ENCODE results near the gene AREL1. TPM values are rescaled to one million over a fixed set of nuclear protein-coding genes. Genes with fewer than 3 reads are reported as not detected.
A peak's percentile ranks its signal among the peaks of the same experiment; 100 is the strongest.

The AREL1 gene
- total RNA-seq, 1 donor from 2014 or later = 21.8 TPM

- DNase-seq (ENCODE audit: low read depth in 2 of 2) = no peak
Observed at GRCh38 chr14:74698465-74698864, 14.4 kb downstream of the AREL1 start.

GRCh38 chr14:74697976-74698375, 14.9 kb downstream of the AREL1 start:
- DNase-seq (ENCODE audit: low read depth in 2 of 2) = no peak

- DNase-seq (ENCODE audit: low read depth in 2 of 2) = no peak
Observed at GRCh38 chr14:74697543-74697942, 15.3 kb downstream of the AREL1 start.

GRCh38 chr14:74697011-74697410, 15.9 kb downstream of the AREL1 start:
- DNase-seq (ENCODE audit: low read depth in 2 of 2) = no peak

GRCh38 chr14:74695406-74695805, 17.5 kb downstream of the AREL1 start:
- no peak for DNase-seq (ENCODE audit: low read depth in 2 of 2)

DNA sequence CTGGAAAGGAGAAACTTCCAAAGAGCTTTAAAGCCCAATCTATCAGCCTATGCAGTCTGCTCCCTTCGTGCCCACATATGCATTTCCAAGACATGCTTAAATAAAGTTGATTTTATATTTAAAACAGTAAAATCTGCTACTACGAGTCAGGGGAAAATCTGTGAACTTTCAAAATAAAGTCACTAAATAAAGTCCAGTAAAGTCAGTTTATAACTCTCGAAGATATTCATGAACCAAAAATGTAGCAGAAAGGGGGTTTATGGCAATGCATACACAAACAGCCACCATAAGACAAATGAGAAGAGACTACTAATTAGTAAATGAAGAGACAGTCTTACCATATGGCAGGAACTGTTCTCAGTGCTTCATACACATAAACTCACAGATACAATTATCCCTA, 19.7 kb downstream of the AREL1 start:
- DNase-seq (ENCODE audit: low read depth in 2 of 2) = no peak

GRCh38 chr14:74691456-74691855, 21.4 kb downstream of the AREL1 start:
- no peak for DNase-seq (ENCODE audit: low read depth in 2 of 2)

GRCh38 chr14:74685921-74686678, 26.8 kb downstream of the AREL1 start:
- DNase-seq (ENCODE audit: low read depth in 2 of 2) = no peak

DNA sequence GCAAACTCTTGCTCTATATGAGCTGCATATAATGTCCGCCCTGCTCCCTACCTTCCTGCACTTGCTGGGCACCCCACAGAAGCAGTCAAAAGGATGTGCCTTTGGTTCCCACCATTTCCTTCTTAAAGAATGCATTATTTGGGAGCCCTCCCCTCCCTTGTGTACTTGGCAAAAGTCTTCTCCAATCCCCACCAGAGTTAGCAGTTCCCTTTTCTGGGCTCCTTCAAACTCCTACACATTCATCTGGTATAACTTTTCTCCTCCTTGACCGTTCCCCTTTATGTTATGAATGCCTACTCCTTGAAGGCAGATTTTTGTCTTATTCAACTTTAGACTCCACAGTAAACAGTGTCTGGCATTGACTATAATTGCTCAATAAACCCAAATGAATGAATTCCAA, 27.8 kb downstream of the AREL1 start:
- no peak for DNase-seq (ENCODE audit: low read depth in 2 of 2)

DNA sequence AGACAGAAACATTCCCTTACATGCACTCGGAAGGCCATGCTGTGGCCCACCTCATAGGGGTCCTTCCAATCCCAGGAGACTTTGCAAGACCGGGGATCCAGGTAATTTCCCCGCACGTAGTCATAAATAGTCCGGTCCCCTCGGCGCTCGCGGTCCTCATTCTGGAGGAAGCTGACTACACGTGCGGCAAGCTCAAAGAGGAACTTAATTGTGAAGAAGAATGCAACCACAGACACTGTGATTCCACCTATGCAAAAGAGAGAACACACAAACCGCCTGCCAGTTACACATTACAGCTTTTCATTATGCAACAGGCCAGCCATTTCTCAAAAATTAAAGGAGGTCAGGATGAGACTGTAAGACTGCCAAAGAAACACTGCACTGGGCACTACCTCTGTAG, 28.4 kb downstream of the AREL1 start:
- no peak for DNase-seq (ENCODE audit: low read depth in 2 of 2)

DNA sequence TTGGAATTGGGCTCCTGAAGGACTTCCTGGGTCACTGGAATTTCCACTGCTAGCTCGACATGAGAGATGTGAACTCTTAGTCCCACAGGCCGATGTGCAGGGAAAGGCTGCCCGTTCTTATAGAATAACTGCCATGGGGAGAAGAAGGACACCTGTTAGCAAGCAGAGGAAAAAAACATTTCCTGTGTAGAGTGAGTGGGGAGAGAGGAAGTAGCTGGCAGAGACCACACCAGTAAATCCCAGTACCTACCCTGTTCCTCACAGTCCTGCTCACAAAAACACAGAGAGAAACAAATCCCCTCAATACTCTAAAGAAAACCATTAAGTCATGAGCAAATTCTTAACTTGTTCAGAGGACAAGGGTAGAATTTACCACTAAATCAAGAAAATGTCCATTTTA, 29.5 kb downstream of the AREL1 start:
- DNase-seq (ENCODE audit: low read depth in 2 of 2) = peak in 1 of 2 donors; percentile 63

DNA sequence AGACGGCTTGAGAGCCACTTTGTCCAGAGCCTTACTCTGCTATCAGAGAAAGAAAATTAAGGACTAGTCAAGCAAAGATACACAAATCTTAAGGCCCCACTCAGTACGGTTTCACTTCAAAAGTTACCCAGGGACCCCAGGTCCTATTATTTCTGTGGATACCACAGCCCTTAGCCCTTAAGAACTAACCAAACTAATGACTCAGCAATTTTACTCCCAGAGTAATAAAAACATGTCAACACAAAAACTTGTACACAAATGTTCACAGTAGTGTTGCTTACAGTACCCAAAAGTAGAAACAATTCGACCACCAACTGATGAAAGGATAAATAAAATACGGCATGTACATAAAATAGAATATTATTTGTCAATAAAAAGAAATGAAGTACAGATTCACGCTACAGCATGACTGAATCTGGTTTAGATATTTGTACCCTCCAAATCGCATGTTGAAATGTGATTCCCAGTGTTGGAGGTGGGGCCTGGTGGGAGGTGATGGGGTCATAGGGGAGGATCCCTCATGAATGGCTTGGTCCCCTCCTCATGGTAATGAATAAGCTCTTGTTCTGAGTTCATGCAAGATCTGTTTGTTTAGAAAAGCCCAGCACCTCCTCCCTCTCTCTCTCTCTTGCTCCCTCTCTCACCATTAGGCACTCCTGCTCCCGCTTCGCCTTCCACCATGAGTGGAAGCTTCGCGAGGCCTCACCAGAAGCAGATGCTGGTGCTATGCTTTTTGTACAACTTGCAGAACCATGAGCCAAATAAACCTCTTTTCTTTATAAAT, 30.5 kb downstream of the AREL1 start:
- DNase-seq (ENCODE audit: low read depth in 2 of 2) = no peak

- no peak for DNase-seq (ENCODE audit: low read depth in 2 of 2)
Observed at GRCh38 chr14:74675219-74675618, 37.7 kb downstream of the AREL1 start.

- DNase-seq (ENCODE audit: low read depth in 2 of 2) = no peak
Observed at GRCh38 chr14:74673768-74674167, 39.1 kb downstream of the AREL1 start.

DNA sequence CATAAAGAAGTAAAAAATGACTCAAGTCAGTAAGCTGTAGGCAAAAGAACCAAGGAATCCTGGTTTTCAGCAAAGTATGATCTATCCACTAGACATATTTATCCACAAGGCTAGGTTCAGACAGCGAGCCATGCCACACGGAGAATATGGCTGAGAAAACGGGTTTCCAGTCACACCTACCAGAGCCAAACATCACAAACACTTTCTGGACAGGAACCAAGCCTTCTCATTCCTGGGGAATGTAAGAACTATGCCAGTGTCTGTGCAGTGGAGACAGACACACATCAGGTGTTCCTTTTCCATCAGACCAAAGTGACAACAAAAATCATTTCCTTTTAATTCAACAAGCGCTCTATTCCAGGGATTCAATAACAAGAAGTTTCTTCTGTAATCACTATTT, 41.1 kb downstream of the AREL1 start:
- DNase-seq (ENCODE audit: low read depth in 2 of 2) = peak in 1 of 2 donors; percentile 83

DNA sequence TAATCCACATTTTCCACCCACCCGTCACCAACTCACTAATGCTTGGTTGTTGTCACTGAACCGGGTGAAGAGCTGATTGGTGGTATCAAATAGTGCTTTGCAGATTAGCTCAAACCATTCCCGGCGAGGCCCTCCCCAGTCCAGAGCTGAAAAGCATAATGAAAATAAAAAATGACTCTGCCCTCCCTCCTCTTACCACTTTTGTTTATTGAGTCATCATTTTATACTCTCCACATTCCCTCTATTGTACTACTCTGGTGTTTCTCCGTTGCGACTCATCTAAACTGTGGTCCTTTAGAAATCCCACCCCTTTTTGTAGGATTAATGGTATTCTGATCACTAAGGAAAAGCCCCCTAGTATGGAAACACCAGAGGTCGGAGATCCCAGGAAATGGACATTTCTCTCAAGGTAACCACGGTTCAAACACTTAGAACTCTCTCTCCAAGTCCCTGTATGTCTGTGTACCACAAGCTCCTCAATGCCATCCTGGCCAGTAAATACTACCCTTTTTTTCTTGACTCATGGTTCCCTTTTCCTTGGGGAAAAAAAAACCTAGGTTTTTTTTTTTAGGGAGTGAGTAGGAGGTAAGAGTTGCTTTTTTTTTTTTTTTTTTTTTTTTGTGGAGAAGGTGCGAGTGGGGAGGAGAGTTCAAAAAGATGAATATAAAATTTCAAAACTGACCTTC, 42.0 kb downstream of the AREL1 start:
- DNase-seq (ENCODE audit: low read depth in 2 of 2) = peak in 1 of 2 donors; percentile 27

- DNase-seq (ENCODE audit: low read depth in 2 of 2) = no peak
Observed at GRCh38 chr14:74669846-74670245, 43.0 kb downstream of the AREL1 start.

DNA sequence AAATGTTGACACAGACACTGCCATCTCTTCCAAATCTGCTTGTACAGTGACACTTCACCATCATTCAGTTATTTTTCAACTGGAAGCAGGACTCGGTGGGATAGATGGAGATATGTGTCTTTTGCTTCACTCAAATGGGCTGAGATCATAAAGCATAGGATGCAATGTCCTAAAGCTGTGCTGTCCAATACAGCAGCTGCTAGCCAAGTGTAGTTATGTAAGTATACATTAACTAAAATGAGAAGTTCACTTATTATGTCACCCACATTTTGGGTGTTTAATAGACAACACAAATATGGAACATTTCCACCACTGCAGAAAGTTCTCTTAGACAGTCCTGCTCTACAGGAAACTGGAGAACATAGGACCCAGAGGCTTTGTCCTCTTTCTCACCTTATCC, 43.6 kb downstream of the AREL1 start:
- DNase-seq (ENCODE audit: low read depth in 2 of 2) = no peak

GRCh38 chr14:74667758-74668157, 45.1 kb downstream of the AREL1 start:
- DNase-seq (ENCODE audit: low read depth in 2 of 2) = peak in 1 of 2 donors; percentile 35

- no peak for DNase-seq (ENCODE audit: low read depth in 2 of 2)
Observed at GRCh38 chr14:74664717-74665116, 48.2 kb downstream of the AREL1 start.

- DNase-seq (ENCODE audit: low read depth in 2 of 2) = no peak
Observed at GRCh38 chr14:74663884-74664283, 49.0 kb downstream of the AREL1 start.

GRCh38 chr14:74661726-74662450, 51.0 kb downstream of the AREL1 start:
- DNase-seq (ENCODE audit: low read depth in 2 of 2) = no peak
